AG04450 (cell line): Measurements from ENCODE around the gene SLC7A14. TPM values are rescaled to one million over a fixed set of nuclear protein-coding genes. Genes with fewer than 3 reads are reported as not detected.

Experiments
- CTCF ChIA-PET: fragments of 300-600, 350-600 bp; formaldehyde crosslinking; extraction: SDS; loops from one replicate; lab custom pipeline; 2022; ENCODE audit warnings: antibody characterized with exemption, inconsistent platforms; lab: Charles Lee
- POLR2A ChIA-PET: fragments of 350-600 bp; formaldehyde crosslinking; extraction: SDS; loops from one replicate; lab custom pipeline; 2021; ENCODE audit warnings: antibody characterized with exemption, inconsistent platforms; lab: Yijun Ruan, JAX
- DNase-seq: peaks from one replicate; pipeline ENCODE4 v3.0.0-alpha.2; 2011; ENCODE audit warnings: low read depth, low spot score
- H3K27ac ChIP-seq: one replicate; pipeline ENCODE4 v1.5.1; 2012; ENCODE audit warnings: low read depth, low read length, control low read depth
- H3K27me3 ChIP-seq: one replicate; pipeline ENCODE4 v1.6.0; 2012; ENCODE audit warnings: low read length; ENCODE audit not compliant: control insufficient read depth, insufficient read depth
- H3K4me3 ChIP-seq: 2 replicates; pipeline ENCODE4 v1.5.1; 2011; ENCODE audit warnings: mild to moderate bottlenecking, low read depth, low read length, control low read depth
- H3K9me3 ChIP-seq: 2 replicates; pipeline ENCODE4 v1.5.1; 2012; ENCODE audit warnings: low read length; ENCODE audit not compliant: control insufficient read depth, insufficient read depth
- CTCF ChIP-seq: IDR thresholded peaks from 2 replicates; pipeline ENCODE4 v1.5.1; 2011; ENCODE audit warnings: low read depth, low read length, control low read depth, inconsistent platforms
- polyA plus RNA-seq: library from polyadenylated mRNA; depleted of rRNA; stranded (reverse); fragments of >200 nt; gene quantifications from 2 replicates; pipeline ENCODE4 v1.2.3, GENCODE V29; 2011

The SLC7A14 gene
- polyA plus RNA-seq, 1 experiment: 2.3 TPM

- H3K9me3 ChIP-seq: peaks cover 8% of the 10 kb centered on the region; the same call in 1 of the 2 replicates
These were observed 85.4 kb downstream of the SLC7A14 start for GRCh38 chr3:170500462-170500861.

GRCh38 chr3:170499562-170500156 lies 86.2 kb downstream of the SLC7A14 start:
- Histone ChIP-seq H3K27me3 (no peaks in the 10 kb centered on the region), H3K9me3 (peaks cover 8% of the 10 kb centered on the region; the same call in 1 of the 2 replicates), H3K27ac (no peak overlapping the region), H3K4me3 (no peak overlapping the region)
- TF ChIP-seq CTCF: peak; percentile 60
- CTCF ChIA-PET: interaction anchor here (0.6 to 2.1 kb wide), 6 partner anchors 9 to 313 kb away, joined by 3 to 12 read pairs (median 3); no protein-coding TSS in a partner anchor
- DNase-seq: peak; percentile 15
- POLR2A ChIA-PET: no interaction called here

More at GRCh38 chr3:170500462-170500861, 85.4 kb downstream of the SLC7A14 start:
- TF ChIP-seq CTCF: no peak
- no peak for DNase-seq
- Histone ChIP-seq H3K27me3 (no peaks in the 10 kb centered on the region), H3K4me3 (no peak overlapping the region), H3K27ac (no peak overlapping the region)
- CTCF ChIA-PET: interaction anchor here (1.9 to 2.1 kb wide), 2 partner anchors 84 to 312 kb away, joined by 5 to 12 read pairs; no protein-coding TSS in a partner anchor
- POLR2A ChIA-PET: no interaction called here

- Histone ChIP-seq H3K4me3 (no peak overlapping the region), H3K9me3 (peaks cover 8% of the 10 kb centered on the region; the same call in 1 of the 2 replicates), H3K27me3 (no peaks in the 10 kb centered on the region), H3K27ac (no peak overlapping the region)
- POLR2A ChIA-PET: no interaction called here
- CTCF ChIA-PET: interaction anchor here (0.6 to 1.3 kb wide), 2 partner anchors 84 to 193 kb away, joined by 3 read pairs; no protein-coding TSS in a partner anchor
- TF ChIP-seq CTCF: no peak
- no peak for DNase-seq
These were observed 88.4 kb downstream of the SLC7A14 start for GRCh38 chr3:170497207-170498095.

GRCh38 chr3:170496868-170497140 lies 89.1 kb downstream of the SLC7A14 start:
- ChIA-PET POLR2A (no interaction called here), CTCF (interaction anchor here (0.6 to 1.3 kb wide), 2 partner anchors 16 to 83 kb away, joined by 3 to 5 read pairs; no protein-coding TSS in a partner anchor)
- H3K9me3 ChIP-seq: peaks cover 8% of the 10 kb centered on the region; the same call in 1 of the 2 replicates
- no peak for DNase-seq
- TF ChIP-seq CTCF: no peak
- H3K4me3 ChIP-seq: no peak overlapping the region
- no peaks in the 10 kb centered on the region for H3K27me3 ChIP-seq
- no peak overlapping the region for H3K27ac ChIP-seq
